Body of pancreas (tissue), 4 donors: ENCODE results near the gene TOPORS. TPM values are rescaled to one million over a fixed set of nuclear protein-coding genes. Genes with fewer than 3 reads are reported as not detected.
"Not testable (repeated sequence)": the region's sequence is repeated elsewhere in the genome, so short reads cannot be mapped to it uniquely, and the experiment has no call there.

Experiments
- ATAC-seq: fragments of 150-250 bp; one replicate; pipeline ENCODE4 v1.9.1; 2016
- DNase-seq, 4 donors: peaks; one replicate each; pipeline ENCODE4 v3.0.0-alpha.2; 2019
- H3K27ac ChIP-seq, 4 donors: fragments of 200-600 bp; sonication (generic); 1 replicate in 3 of 4; 2 replicates in 1 of 4; pipeline versions ENCODE4 v1.5.1 to v1.6.1; 2016 to 2019; ENCODE audit warnings: mild to moderate bottlenecking in 1 of 4, mixed read lengths in 1 of 4, moderate library complexity in 1 of 4
- H3K27me3 ChIP-seq, 2 donors: fragments of 200-600 bp; sonication (generic); one replicate each; pipeline ENCODE4 v1.6.0; 2016; ENCODE audit warnings: mild to moderate bottlenecking in 1 of 2
- H3K36me3 ChIP-seq, 2 donors: fragments of 200-600 bp; sonication (generic); replicated peaks in 1 of 2; 2 replicates each; pipeline ENCODE4 v1.5.1; 2016; ENCODE audit warnings: low read depth in 2 of 2; ENCODE audit not compliant: insufficient read depth in 1 of 2
- H3K4me1 ChIP-seq: fragments of 200-600 bp; sonication (generic); one replicate; pipeline ENCODE4 v1.6.0; 2016
- H3K4me3 ChIP-seq, 2 donors: fragments of 200-600 bp; sonication (generic); 1 replicate in 1 of 2; 2 replicates in 1 of 2; pipeline ENCODE4 v1.5.1; 2016 to 2019
- H3K9me3 ChIP-seq, 3 donors: fragments of 200-600 bp; sonication (generic); 1 replicate in 2 of 3; 2 replicates in 1 of 3; pipeline ENCODE4 v1.5.1; 2016
- CTCF ChIP-seq, 7 experiments: fragments of 450-650 bp in 4 of 7; fragments of 200-600 bp in 3 of 7; sonication (generic) in 3 of 7; IDR thresholded peaks; one replicate each; pipeline ENCODE4 v1.5.1; 2016 to 2019; ENCODE audit warnings: antibody characterized with exemption in 7 of 7
- POLR2A ChIP-seq, 3 donors: fragments of 450-650 bp; IDR thresholded peaks; one replicate each; pipeline ENCODE4 v1.6.1; 2016; ENCODE audit warnings: antibody characterized with exemption in 3 of 3, mild to moderate bottlenecking in 2 of 3
- WGBS, 2 donors: methylation state at CpG; one replicate each; pipeline ENCODE4 v1.1.5; 2017; 5-methylcytosine and 5-hydroxymethylcytosine counted together
- intact Hi-C: fragments of 100-400 bp; cut with DNase I; formaldehyde crosslinking; loops from one replicate; pipeline ENCODE4 v1.15.1; 2023
- total RNA-seq, 2 donors: library from RNA; depleted of rRNA; stranded (reverse); fragments of >200 nt; gene quantifications; one replicate each; pipeline ENCODE4 v1.1.0, GENCODE V29; 2016

Gene TOPORS
- total RNA-seq, 2 donors from 2014 or later = 9.9 to 12.2 TPM

GRCh38 chr9:32526041-32526706 lies 26.2 kb downstream of the TOPORS start, which contains the start of gene RIGI:
TSS of gene RIGI (minus strand) at chr9:32526196. CDS start at chr9:32526166, 30 bp downstream.
- no peaks in the 10 kb centered on the region for H3K27me3 ChIP-seq
- intact Hi-C loops = no loop called here
- peak; percentile 50 to 84 (median 82) for TF ChIP-seq POLR2A (IDR thresholded peaks at IDR 0.05)
- TF ChIP-seq CTCF (IDR thresholded peaks at IDR 0.05) = peak in 6 of 7 experiments; percentile 19 to 77 (median 58)
- 0 to 1% methylated on average over 35 to 37 of the region's 37 CpGs for WGBS, 2 donors
- peak; percentile 90 to 95 (median 94) for DNase-seq
- H3K4me3 ChIP-seq = peak within 1 kb of the TSS; percentile 13 to 60
- H3K36me3 ChIP-seq = no peaks in the 10 kb centered on the region
- H3K27ac ChIP-seq = peak within 1 kb of the TSS; percentile 63 to 92 (median 86)
- H3K9me3 ChIP-seq = no peaks in the 10 kb centered on the region
- peaks cover 43% of the 10 kb centered on the region for H3K4me1 ChIP-seq
- ATAC-seq = peak; percentile 88

DNA sequence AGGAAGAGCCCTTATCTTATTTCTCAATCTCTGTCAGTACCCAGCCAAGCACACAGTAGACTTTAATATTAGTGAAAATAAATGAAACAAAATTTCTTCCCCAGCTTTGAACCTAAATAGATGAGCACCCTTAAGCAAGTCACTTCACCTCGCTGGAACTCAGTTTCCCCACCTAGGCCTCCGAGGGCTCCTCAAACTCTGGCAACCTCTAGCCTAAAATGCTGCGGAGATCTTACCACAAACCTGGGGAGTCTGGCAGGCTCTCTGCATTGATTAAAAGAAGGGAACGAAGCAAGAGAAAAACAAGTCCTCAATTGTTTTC lies 26.7 kb downstream of the TOPORS start:
- Histone ChIP-seq H3K4me1 (peaks cover 43% of the 10 kb centered on the region), H3K27ac (peak overlapping the region; percentile 63 to 92 (median 86)), H3K9me3 (no peaks in the 10 kb centered on the region), H3K27me3 (no peaks in the 10 kb centered on the region), H3K36me3 (no peaks in the 10 kb centered on the region), H3K4me3 (peak overlapping the region; percentile 13 to 60)
- no peak for ATAC-seq
- WGBS, 2 donors = 0% methylated on average over 4 of the region's 4 CpGs
- intact Hi-C loops = no loop called here
- DNase-seq = no peak
- no peak for TF ChIP-seq POLR2A (IDR thresholded peaks at IDR 0.05)
- no peak for TF ChIP-seq CTCF (IDR thresholded peaks at IDR 0.05)

GRCh38 chr9:32524892-32525708 lies 27.3 kb downstream of the TOPORS start:
- TF ChIP-seq POLR2A (IDR thresholded peaks at IDR 0.05) = peak in 2 of 3 donors; percentile 19 to 25
- TF ChIP-seq CTCF (IDR thresholded peaks at IDR 0.05) = no peak
- peak; percentile 70 to 86 (median 84) for DNase-seq
- peak; percentile 51 for ATAC-seq
- H3K4me1 ChIP-seq = peaks cover 43% of the 10 kb centered on the region
- H3K9me3 ChIP-seq = no peaks in the 10 kb centered on the region
- intact Hi-C loops = no loop called here
- no peaks in the 10 kb centered on the region for H3K27me3 ChIP-seq
- H3K4me3 ChIP-seq = peak overlapping the region; percentile 13 to 60
- 4 to 5% methylated on average over 22 of the region's 22 CpGs for WGBS, 2 donors
- no peaks in the 10 kb centered on the region for H3K36me3 ChIP-seq
- H3K27ac ChIP-seq = peak overlapping the region; percentile 63 to 92 (median 86)

DNA sequence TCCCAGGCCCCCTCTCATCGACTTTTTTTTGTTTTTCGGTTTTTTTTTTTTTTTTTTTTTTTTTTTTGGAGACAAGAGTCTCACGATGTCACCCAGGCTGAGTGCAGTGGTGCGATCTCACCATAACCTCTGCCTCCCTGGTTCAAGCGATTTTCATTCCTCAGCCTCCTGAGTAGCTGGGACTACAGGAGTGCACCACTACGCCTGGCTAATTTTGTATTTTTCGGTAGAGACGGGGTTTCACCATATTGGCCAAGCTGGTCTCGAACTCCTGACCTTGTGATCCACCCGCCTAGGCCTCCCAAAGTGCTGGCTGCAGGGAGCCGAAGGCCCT lies 27.9 kb downstream of the TOPORS start:
- ATAC-seq, H3K27me3 ChIP-seq, intact Hi-C loops, H3K9me3 ChIP-seq, H3K4me3 ChIP-seq, DNase-seq, H3K36me3 ChIP-seq: not testable (repeated sequence)
- 51 to 55% methylated on average over 10 to 11 of the region's 11 CpGs for WGBS, 2 donors
- H3K27ac ChIP-seq = peak overlapping the region; percentile 63 to 92 (median 86)
- H3K4me1 ChIP-seq = peaks cover 43% of the 10 kb centered on the region

DNA sequence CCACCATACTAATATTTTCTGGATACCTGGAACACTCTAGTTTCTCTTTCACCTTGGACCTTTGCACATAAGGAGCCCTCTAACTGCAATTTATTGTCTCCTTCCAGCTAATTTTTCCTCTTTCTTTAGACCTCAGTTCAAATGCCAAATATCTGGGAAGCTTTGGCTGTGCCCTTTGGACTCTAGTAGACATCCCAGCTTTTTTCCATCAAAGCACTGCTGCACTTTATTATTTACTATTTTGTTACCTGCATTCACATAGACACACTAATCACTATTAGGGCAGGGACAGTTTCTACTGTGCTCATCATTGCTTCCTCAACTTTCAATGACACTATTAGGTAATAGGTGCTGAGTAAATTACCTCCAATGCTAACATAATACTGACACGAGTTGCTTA lies 28.5 kb downstream of the TOPORS start:
- intact Hi-C loops = no loop called here

More for the DNA sequence above, 28.5 kb downstream of the TOPORS start:
- Histone ChIP-seq H3K4me1 (peaks cover 43% of the 10 kb centered on the region), H3K9me3 (no peaks in the 10 kb centered on the region), H3K27ac (peak overlapping the region in 1 of 4 donors; percentile 22), H3K27me3 (no peaks in the 10 kb centered on the region), H3K36me3 (no peaks in the 10 kb centered on the region), H3K4me3 (no peak overlapping the region)
- no peak for DNase-seq
- 18 to 30% methylated on average over 1 of the region's 1 CpG for WGBS, 2 donors
- TF ChIP-seq POLR2A (IDR thresholded peaks at IDR 0.05) = no peak
- no peak for TF ChIP-seq CTCF (IDR thresholded peaks at IDR 0.05)
- ATAC-seq = no peak
